HepG2 (cell line): ENCODE data around the gene SRGAP3. TPM values are rescaled to one million over a fixed set of nuclear protein-coding genes. Genes with fewer than 3 reads are reported as not detected.

Experiments used
- DNMT1 ChIP-seq: sonication (generic); formaldehyde crosslinking; IDR thresholded peaks from 2 replicates; pipeline ENCODE4 v1.5.1; 2020; ENCODE audit warnings: mild to moderate bottlenecking, missing genetic modification reagents
- KLF12 ChIP-seq: sonication (generic); formaldehyde crosslinking; IDR thresholded peaks from 2 replicates; pipeline ENCODE4 v1.4.0; 2020; ENCODE audit warnings: missing genetic modification reagents, borderline replicate concordance
- MYNN ChIP-seq: sonication (generic); formaldehyde crosslinking; IDR thresholded peaks from 2 replicates; pipeline ENCODE4 v1.4.0; 2020; ENCODE audit warnings: mild to moderate bottlenecking, low read depth, missing genetic modification reagents
- ZNF12 ChIP-seq: sonication (generic); formaldehyde crosslinking; IDR thresholded peaks from 2 replicates; pipeline ENCODE4 v1.5.0; 2020; ENCODE audit warnings: missing genetic modification reagents
- ZNF331 ChIP-seq: sonication (generic); formaldehyde crosslinking; IDR thresholded peaks from 2 replicates; pipeline ENCODE4 v1.4.0; 2020; ENCODE audit warnings: missing genetic modification reagents
- ZNF503 ChIP-seq: sonication (generic); formaldehyde crosslinking; IDR thresholded peaks from 2 replicates; pipeline ENCODE4 v1.4.0; 2020; ENCODE audit warnings: missing genetic modification reagents
- polyA plus RNA-seq, 8 experiments: library from polyadenylated mRNA; depleted of rRNA in 3 of 8; stranded (reverse) in 7 of 8; unstranded in 1 of 8; fragments of >200 nt; fragmentation: Illumina TruSeq in 4 of 8; extraction: Trizol in 4 of 8; gene quantifications; 2 replicates each; pipeline versions ENCODE4 v1.2.1 to v1.2.3, GENCODE V29; 2011 to 2016; ENCODE audit warnings: low read depth in 4 of 8, missing spikeins in 1 of 8, mixed read lengths in 1 of 8; ENCODE audit not compliant: insufficient read depth in 1 of 8
- total RNA-seq, 5 experiments: library from RNA; depleted of rRNA; stranded (reverse); fragments of >200 nt; fragmentation: Illumina TruSeq; extraction: Trizol; gene quantifications; 2 replicates each; pipeline ENCODE4 v1.2.3, GENCODE V29; 2016; ENCODE audit warnings: low read depth in 1 of 5
- TF ChIP-seq, protein P1 (sequence below), 2 experiments: sonication (generic) in 1 of 2; formaldehyde crosslinking in 1 of 2; IDR thresholded peaks; 2 replicates each; pipeline versions ENCODE4 v1.6.1 to v1.9.0; 2014 to 2022; ENCODE audit warnings: antibody characterized with exemption in 1 of 2, borderline replicate concordance in 1 of 2, inconsistent platforms in 1 of 2, low read depth in 1 of 2, missing genetic modification reagents in 1 of 2

Gene SRGAP3
- total and polyA plus RNA-seq, 2 of the 13 experiments (the other 11 are each of a cell fraction or from before 2014, with no cell fraction given) = 1.2 to 1.4 TPM

GRCh38 chr3:9074079-9074478 lies 175.4 kb downstream of the SRGAP3 start (continued):
- TF ChIP-seq, protein P1, sequence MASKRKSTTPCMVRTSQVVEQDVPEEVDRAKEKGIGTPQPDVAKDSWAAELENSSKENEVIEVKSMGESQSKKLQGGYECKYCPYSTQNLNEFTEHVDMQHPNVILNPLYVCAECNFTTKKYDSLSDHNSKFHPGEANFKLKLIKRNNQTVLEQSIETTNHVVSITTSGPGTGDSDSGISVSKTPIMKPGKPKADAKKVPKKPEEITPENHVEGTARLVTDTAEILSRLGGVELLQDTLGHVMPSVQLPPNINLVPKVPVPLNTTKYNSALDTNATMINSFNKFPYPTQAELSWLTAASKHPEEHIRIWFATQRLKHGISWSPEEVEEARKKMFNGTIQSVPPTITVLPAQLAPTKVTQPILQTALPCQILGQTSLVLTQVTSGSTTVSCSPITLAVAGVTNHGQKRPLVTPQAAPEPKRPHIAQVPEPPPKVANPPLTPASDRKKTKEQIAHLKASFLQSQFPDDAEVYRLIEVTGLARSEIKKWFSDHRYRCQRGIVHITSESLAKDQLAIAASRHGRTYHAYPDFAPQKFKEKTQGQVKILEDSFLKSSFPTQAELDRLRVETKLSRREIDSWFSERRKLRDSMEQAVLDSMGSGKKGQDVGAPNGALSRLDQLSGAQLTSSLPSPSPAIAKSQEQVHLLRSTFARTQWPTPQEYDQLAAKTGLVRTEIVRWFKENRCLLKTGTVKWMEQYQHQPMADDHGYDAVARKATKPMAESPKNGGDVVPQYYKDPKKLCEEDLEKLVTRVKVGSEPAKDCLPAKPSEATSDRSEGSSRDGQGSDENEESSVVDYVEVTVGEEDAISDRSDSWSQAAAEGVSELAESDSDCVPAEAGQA (IDR thresholded peaks at IDR 0.05; ENCODE audit: low read depth) = no peak
- TF ChIP-seq, protein P1 (CRISPR knock-in tag; IDR thresholded peaks at IDR 0.05; ENCODE audit: borderline replicate concordance) = no peak
- TF ChIP-seq DNMT1 (CRISPR knock-in tag) (no peak), KLF12 (CRISPR knock-in tag) (no peak), ZNF503 (CRISPR knock-in tag) (no peak), ZNF12 (no peak), MYNN (CRISPR knock-in tag) (no peak), ZNF331 (CRISPR knock-in tag) (no peak)
- TF ChIP-seq, all 625 proteins: peak for 0
